ENCODE data around the gene EMC8. TPM values are rescaled to one million over a fixed set of nuclear protein-coding genes. Genes with fewer than 3 reads are reported as not detected.

The EMC8 gene
- total RNA-seq, 2 donors from 2014 or later, result 60.1 to 67.6 TPM

DNA sequence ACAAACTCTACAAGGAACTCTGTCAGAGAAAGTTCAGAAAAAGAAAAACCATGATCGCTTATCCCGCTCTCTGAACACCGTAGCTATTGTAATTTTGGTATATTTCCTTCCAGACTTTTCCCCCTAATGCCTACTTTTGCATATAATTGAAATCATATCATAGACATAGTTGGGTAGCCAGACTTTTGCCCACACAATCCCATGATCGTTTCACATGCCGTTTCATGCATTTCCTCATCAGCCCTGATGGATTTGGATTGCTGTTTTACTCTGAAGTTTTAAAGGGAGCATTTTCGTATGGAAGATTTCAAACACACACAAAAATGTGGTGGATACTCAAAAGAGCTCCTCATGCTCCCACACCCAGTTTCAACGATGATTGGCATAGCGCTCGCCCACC is 31.5 kb upstream of the EMC8 start:
- 92 to 94% methylated on average over 5 to 9 of the region's 9 CpGs for WGBS, 2 experiments (ENCODE audit: insufficient coverage in 1 of 2, insufficient read length in 1 of 2)
- H3K36me3 Mint-ChIP-seq (ENCODE audit: low read depth), result no peaks in the 10 kb centered on the region
- Histone ChIP-seq H3K36me3 (ENCODE audit: control insufficient read depth, insufficient read depth, low read length) (no peaks in the 10 kb centered on the region), H3K9me3 (ENCODE audit: control insufficient read depth, low read length) (no peaks in the 10 kb centered on the region), H3K9ac (ENCODE audit: extremely low read depth, low read length, poor library complexity, severe bottlenecking) (no peak overlapping the region), H3K4me3 (ENCODE audit: low read length) (no peak overlapping the region), H3K27ac (ENCODE audit: low read depth, low read length) (no peak overlapping the region), H3K27me3 (ENCODE audit: control insufficient read depth, insufficient read depth, low read length, poor library complexity, severe bottlenecking) (no peaks in the 10 kb centered on the region), H3K4me1 (ENCODE audit: control insufficient read depth, insufficient read depth, low read length) (no peaks in the 10 kb centered on the region)
- peaks cover 11% of the 10 kb centered on the region for H3K27me3 Mint-ChIP-seq (ENCODE audit: insufficient read depth)
- H3K4me3 Mint-ChIP-seq, result no peak overlapping the region
- DNase-seq, result no peak
- no peaks in the 10 kb centered on the region for H3K4me1 Mint-ChIP-seq
- no peak overlapping the region for H3K27ac Mint-ChIP-seq
- peaks cover 23% of the 10 kb centered on the region for H3K9me3 Mint-ChIP-seq
- TF ChIP-seq, protein P1, sequence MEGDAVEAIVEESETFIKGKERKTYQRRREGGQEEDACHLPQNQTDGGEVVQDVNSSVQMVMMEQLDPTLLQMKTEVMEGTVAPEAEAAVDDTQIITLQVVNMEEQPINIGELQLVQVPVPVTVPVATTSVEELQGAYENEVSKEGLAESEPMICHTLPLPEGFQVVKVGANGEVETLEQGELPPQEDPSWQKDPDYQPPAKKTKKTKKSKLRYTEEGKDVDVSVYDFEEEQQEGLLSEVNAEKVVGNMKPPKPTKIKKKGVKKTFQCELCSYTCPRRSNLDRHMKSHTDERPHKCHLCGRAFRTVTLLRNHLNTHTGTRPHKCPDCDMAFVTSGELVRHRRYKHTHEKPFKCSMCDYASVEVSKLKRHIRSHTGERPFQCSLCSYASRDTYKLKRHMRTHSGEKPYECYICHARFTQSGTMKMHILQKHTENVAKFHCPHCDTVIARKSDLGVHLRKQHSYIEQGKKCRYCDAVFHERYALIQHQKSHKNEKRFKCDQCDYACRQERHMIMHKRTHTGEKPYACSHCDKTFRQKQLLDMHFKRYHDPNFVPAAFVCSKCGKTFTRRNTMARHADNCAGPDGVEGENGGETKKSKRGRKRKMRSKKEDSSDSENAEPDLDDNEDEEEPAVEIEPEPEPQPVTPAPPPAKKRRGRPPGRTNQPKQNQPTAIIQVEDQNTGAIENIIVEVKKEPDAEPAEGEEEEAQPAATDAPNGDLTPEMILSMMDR (conservative IDR thresholded peaks at IDR 0.05), result no peak

- peaks cover 11% of the 10 kb centered on the region for H3K27me3 Mint-ChIP-seq (ENCODE audit: insufficient read depth)
- 83% methylated on average over 17 to 24 of the region's 24 CpGs for WGBS, 2 experiments (ENCODE audit: insufficient coverage in 1 of 2, insufficient read length in 1 of 2)
- H3K27ac ChIP-seq (ENCODE audit: low read depth, low read length), result no peak overlapping the region
- no peaks in the 10 kb centered on the region for H3K9me3 ChIP-seq (ENCODE audit: control insufficient read depth, low read length)
- no peak overlapping the region for H3K27ac Mint-ChIP-seq
- no peak overlapping the region for H3K4me3 ChIP-seq (ENCODE audit: low read length)
- H3K9me3 Mint-ChIP-seq, result peaks cover 23% of the 10 kb centered on the region
- H3K36me3 Mint-ChIP-seq (ENCODE audit: low read depth), result no peaks in the 10 kb centered on the region
- no peak overlapping the region for H3K9ac ChIP-seq (ENCODE audit: extremely low read depth, low read length, poor library complexity, severe bottlenecking)
- H3K27me3 ChIP-seq (ENCODE audit: control insufficient read depth, insufficient read depth, low read length, poor library complexity, severe bottlenecking), result no peaks in the 10 kb centered on the region
- no peaks in the 10 kb centered on the region for H3K36me3 ChIP-seq (ENCODE audit: control insufficient read depth, insufficient read depth, low read length)
- no peaks in the 10 kb centered on the region for H3K4me1 ChIP-seq (ENCODE audit: control insufficient read depth, insufficient read depth, low read length)
- no peak overlapping the region for H3K4me3 Mint-ChIP-seq
- TF ChIP-seq, protein P1 (conservative IDR thresholded peaks at IDR 0.05), result no peak
- DNase-seq, result no peak
- H3K4me1 Mint-ChIP-seq, result no peaks in the 10 kb centered on the region
These were observed 30.6 kb upstream of the EMC8 start for GRCh38 chr16:85829751-85830445.

DNA sequence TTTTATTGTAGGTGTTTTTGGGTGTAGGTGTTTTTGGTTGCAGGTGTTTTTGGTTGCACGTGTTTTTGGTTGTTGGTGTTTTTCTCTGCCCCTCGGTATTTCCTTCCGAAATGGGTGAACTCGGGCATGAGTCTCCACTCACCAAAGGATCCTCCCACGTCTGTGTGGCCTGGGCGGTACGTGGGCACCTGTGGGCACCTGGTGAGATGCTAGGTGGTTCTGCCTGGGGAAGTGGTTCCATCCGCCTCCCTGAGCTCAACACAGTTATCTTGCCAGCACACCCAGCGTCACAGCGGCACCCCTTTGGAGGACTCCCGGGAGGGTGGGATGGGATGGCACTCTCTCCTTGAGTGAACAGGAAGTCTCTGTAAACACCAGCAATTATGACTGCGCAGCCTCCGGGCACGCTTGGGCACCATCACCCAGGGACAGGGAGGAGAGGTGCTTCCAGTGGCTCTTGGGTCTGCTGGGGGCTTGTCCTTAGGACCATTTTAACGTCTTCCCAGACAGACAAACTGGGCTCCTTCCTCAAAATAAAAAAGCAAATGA is 29.9 kb upstream of the EMC8 start:
- Mint-ChIP-seq H3K4me3 (no peak overlapping the region), H3K9me3 (peaks cover 21% of the 10 kb centered on the region), H3K27ac (no peak overlapping the region), H3K36me3 (ENCODE audit: low read depth) (no peaks in the 10 kb centered on the region), H3K4me1 (no peaks in the 10 kb centered on the region), H3K27me3 (ENCODE audit: insufficient read depth) (peaks cover 9% of the 10 kb centered on the region)
- TF ChIP-seq, protein P1 (conservative IDR thresholded peaks at IDR 0.05), result no peak
- H3K27ac ChIP-seq (ENCODE audit: low read depth, low read length), result no peak overlapping the region
- no peak for DNase-seq
- H3K4me3 ChIP-seq (ENCODE audit: low read length), result no peak overlapping the region
- H3K9me3 ChIP-seq (ENCODE audit: control insufficient read depth, low read length), result no peaks in the 10 kb centered on the region
- no peak overlapping the region for H3K9ac ChIP-seq (ENCODE audit: extremely low read depth, low read length, poor library complexity, severe bottlenecking)
- H3K27me3 ChIP-seq (ENCODE audit: control insufficient read depth, insufficient read depth, low read length, poor library complexity, severe bottlenecking), result no peaks in the 10 kb centered on the region
- H3K4me1 ChIP-seq (ENCODE audit: control insufficient read depth, insufficient read depth, low read length), result no peaks in the 10 kb centered on the region
- WGBS, 2 experiments (ENCODE audit: insufficient coverage in 1 of 2, insufficient read length in 1 of 2), result 92 to 97% methylated on average over 11 to 15 of the region's 15 CpGs
- H3K36me3 ChIP-seq (ENCODE audit: control insufficient read depth, insufficient read depth, low read length), result no peaks in the 10 kb centered on the region

Data from endodermal cell (in vitro differentiated cells).